Panc1 (cell line): ENCODE results near the gene ZFR2. TPM values are rescaled to one million over a fixed set of nuclear protein-coding genes. Genes with fewer than 3 reads are reported as not detected.

Experiments
- ATAC-seq: fragments of 200-7000 bp; cut with Tn5 transposase; 2 replicates; pipeline ENCODE4 v1.9.1; 2020; ENCODE audit warnings: mild to moderate bottlenecking, moderate library complexity
- BruUV-seq: library from RNA; stranded (reverse); fragments of 400-500 nt; replicated peaks from 2 replicates; lab custom pipeline; 2021; lab: Mats Ljungman, UMichigan
- CTCF ChIA-PET: fragments of 300-600 bp; sonication (Branson Sonifier 250); formaldehyde crosslinking; loops from one replicate; lab custom pipeline; 2022; ENCODE audit warnings: antibody characterized with exemption; lab: Charles Lee
- POLR2A ChIA-PET: fragments of 300-600 bp; sonication (Branson Sonifier 250); formaldehyde crosslinking; loops from one replicate; lab custom pipeline; 2022; ENCODE audit warnings: antibody characterized with exemption; lab: Charles Lee
- DNase-seq: peaks from one replicate; pipeline ENCODE4 v3.0.0-alpha.2; 2010; ENCODE audit warnings: low read depth, low spot score
- H3K27ac ChIP-seq: 2 replicates; pipeline ENCODE4 v1.5.1; 2011; ENCODE audit warnings: mild to moderate bottlenecking, low read length, inconsistent platforms
- H3K27me3 ChIP-seq: fragments of 200-500 bp; sonication (Bioruptor generic); 2 replicates; pipeline ENCODE4 v1.6.0; 2014; ENCODE audit warnings: low read length, inconsistent platforms; ENCODE audit not compliant: control insufficient read depth, insufficient read depth
- H3K36me3 ChIP-seq: fragments of 200-500 bp; sonication (Bioruptor generic); 2 replicates; pipeline ENCODE4 v1.5.1; 2014; ENCODE audit warnings: inconsistent platforms, mild to moderate bottlenecking, low read length, moderate library complexity; ENCODE audit not compliant: control insufficient read depth, insufficient read depth
- H3K4me1 ChIP-seq: 2 replicates; pipeline ENCODE4 v1.5.1; 2011; ENCODE audit warnings: inconsistent platforms, mild to moderate bottlenecking, low read length, moderate library complexity; ENCODE audit not compliant: control insufficient read depth, insufficient read depth
- H3K4me3 ChIP-seq, 2 experiments: 2 replicates each; pipeline ENCODE4 v1.5.1; 2011 to 2012; ENCODE audit warnings: low read depth in 2 of 2, low read length in 2 of 2, mild to moderate bottlenecking in 2 of 2, inconsistent platforms in 1 of 2, moderate library complexity in 1 of 2
- H3K9me3 ChIP-seq: fragments of 200-500 bp; sonication (Bioruptor generic); 2 replicates; pipeline ENCODE4 v1.5.1; 2014; ENCODE audit warnings: low read depth, mild to moderate bottlenecking, inconsistent platforms, low read length, moderate library complexity; ENCODE audit not compliant: control insufficient read depth, insufficient read depth
- POLR2AphosphoS5 ChIP-seq: IDR thresholded peaks from 2 replicates; pipeline ENCODE4 v1.6.1; 2012; ENCODE audit warnings: mild to moderate bottlenecking, low read depth, low read length, moderate library complexity
- REST ChIP-seq, 2 experiments: IDR thresholded peaks; 2 replicates each; pipeline ENCODE4 v1.6.1; 2011 to 2012; ENCODE audit warnings: low read depth in 2 of 2, control low read depth in 1 of 2, low read length in 1 of 2, mild to moderate bottlenecking in 1 of 2, moderate library complexity in 1 of 2; ENCODE audit not compliant: insufficient read depth in 1 of 2
- SIN3A ChIP-seq: IDR thresholded peaks from 2 replicates; pipeline ENCODE4 v1.6.1; 2012; ENCODE audit warnings: low read depth, mild to moderate bottlenecking, low read length, moderate library complexity, borderline replicate concordance; ENCODE audit not compliant: insufficient read depth
- TCF7L2 ChIP-seq: IDR thresholded peaks from 2 replicates; pipeline ENCODE4 v1.6.1; 2011; ENCODE audit warnings: mild to moderate bottlenecking, low read depth, low read length, inconsistent platforms
- in situ Hi-C: cut with HindIII; loops from 2 replicates; pipeline ENCODE4 v1.10.0; 2016; ENCODE audit warnings: low sequenced_read_pairs, low pct_unique_long_range_greater_than_20kb
- intact Hi-C: fragments of 100-400 bp; cut with micrococcal nuclease; formaldehyde crosslinking; loops from one replicate; pipeline ENCODE4 v1.10.0; 2022; ENCODE audit not compliant: unreplicated experiment
- total RNA-seq: library from RNA; stranded (reverse); gene quantifications from one replicate; pipeline ENCODE4 v1.2.1, GENCODE V29; 2021; ENCODE audit not compliant: unreplicated experiment
- TF ChIP-seq, protein P1 (sequence below): fragments of 450-650 bp; IDR thresholded peaks from 2 replicates; pipeline ENCODE4 v1.5.1; 2017; ENCODE audit warnings: mild to moderate bottlenecking

ZFR2 gene
- total RNA-seq, 1 experiment from 2014 or later: 0.74 TPM

DNA sequence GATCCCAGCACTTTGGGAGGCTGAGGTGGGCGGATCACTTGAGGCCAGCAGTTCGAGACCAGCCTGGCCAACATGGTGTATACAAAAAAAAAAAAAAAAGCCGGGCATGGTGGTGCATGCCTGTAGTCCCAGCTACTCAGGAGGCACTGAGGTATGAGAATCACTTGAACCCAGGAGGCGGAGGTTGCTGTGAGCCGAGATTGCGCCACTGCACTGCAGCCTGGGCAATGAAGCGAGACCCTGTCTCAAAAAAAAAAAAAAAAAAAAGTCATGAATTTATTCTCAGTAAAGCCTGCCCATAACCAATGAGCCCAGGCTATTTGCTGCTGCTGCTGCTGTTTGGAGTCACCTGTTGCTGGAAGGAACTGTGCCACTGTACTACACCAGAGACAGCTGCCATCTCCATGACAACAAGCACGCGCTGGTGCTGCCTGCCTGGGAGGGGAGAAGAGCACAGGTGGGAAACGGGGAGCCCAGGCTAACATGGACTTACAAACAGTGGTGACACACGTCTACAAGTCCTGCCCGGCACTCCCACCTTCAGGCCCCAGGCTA, 11.3 kb downstream of the ZFR2 start:
- no TSS peak for BruUV-seq
- ChIA-PET CTCF (no interaction called here), POLR2A (no interaction called here)
- H3K9me3 ChIP-seq: no peaks in the 10 kb centered on the region
- DNase-seq: no peak
- no peaks in the 10 kb centered on the region for H3K4me1 ChIP-seq
- H3K27ac ChIP-seq: no peak overlapping the region
- in situ Hi-C loops (no loop called here), intact Hi-C loops (no loop called here)
- no peaks in the 10 kb centered on the region for H3K36me3 ChIP-seq
- no peak for TF ChIP-seq POLR2AphosphoS5
- TF ChIP-seq TCF7L2: no peak
- H3K27me3 ChIP-seq: no peaks in the 10 kb centered on the region
- no peak overlapping the region for H3K4me3 ChIP-seq
- ATAC-seq: peak; percentile 64; the same call in 1 of the 2 replicates

GRCh38 chr19:3855320-3855719, 13.5 kb downstream of the ZFR2 start:
- TF ChIP-seq POLR2AphosphoS5 (no peak), SIN3A (no peak), REST (IDR thresholded peaks at IDR 0.05; ENCODE audit: insufficient read depth in 1 of 2, low read depth in 2 of 2, low read length in 1 of 2) (no peak), TCF7L2 (no peak)
- TF ChIP-seq, protein P1, sequence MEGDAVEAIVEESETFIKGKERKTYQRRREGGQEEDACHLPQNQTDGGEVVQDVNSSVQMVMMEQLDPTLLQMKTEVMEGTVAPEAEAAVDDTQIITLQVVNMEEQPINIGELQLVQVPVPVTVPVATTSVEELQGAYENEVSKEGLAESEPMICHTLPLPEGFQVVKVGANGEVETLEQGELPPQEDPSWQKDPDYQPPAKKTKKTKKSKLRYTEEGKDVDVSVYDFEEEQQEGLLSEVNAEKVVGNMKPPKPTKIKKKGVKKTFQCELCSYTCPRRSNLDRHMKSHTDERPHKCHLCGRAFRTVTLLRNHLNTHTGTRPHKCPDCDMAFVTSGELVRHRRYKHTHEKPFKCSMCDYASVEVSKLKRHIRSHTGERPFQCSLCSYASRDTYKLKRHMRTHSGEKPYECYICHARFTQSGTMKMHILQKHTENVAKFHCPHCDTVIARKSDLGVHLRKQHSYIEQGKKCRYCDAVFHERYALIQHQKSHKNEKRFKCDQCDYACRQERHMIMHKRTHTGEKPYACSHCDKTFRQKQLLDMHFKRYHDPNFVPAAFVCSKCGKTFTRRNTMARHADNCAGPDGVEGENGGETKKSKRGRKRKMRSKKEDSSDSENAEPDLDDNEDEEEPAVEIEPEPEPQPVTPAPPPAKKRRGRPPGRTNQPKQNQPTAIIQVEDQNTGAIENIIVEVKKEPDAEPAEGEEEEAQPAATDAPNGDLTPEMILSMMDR: no peak
- no peaks in the 10 kb centered on the region for H3K4me1 ChIP-seq
- ChIA-PET POLR2A (no interaction called here), CTCF (interaction anchor here (0.6 kb wide), 1 partner anchor 377 kb away, joined by 4 read pairs; no protein-coding TSS in a partner anchor)
- H3K27me3 ChIP-seq: no peaks in the 10 kb centered on the region
- peak overlapping the region; percentile 34 to 44 for H3K4me3 ChIP-seq
- peaks cover 4% of the 10 kb centered on the region; the same call in 1 of the 2 replicates for H3K9me3 ChIP-seq
- ATAC-seq (peak; percentile 76), DNase-seq (peak; percentile 8)
- in situ Hi-C loops: no loop called here
- intact Hi-C loops: no loop called here
- no peak overlapping the region for H3K27ac ChIP-seq
- no TSS peak for BruUV-seq
- no peaks in the 10 kb centered on the region for H3K36me3 ChIP-seq

- intact Hi-C loops: no loop called here
- no peak overlapping the region for H3K27ac ChIP-seq
- H3K4me3 ChIP-seq: no peak overlapping the region
- no TSS peak for BruUV-seq
- DNase-seq (no peak), ATAC-seq (peak; percentile 33; the same call in 1 of the 2 replicates)
- peaks cover 4% of the 10 kb centered on the region; the same call in 1 of the 2 replicates for H3K9me3 ChIP-seq
- H3K27me3 ChIP-seq: no peaks in the 10 kb centered on the region
- no peaks in the 10 kb centered on the region for H3K36me3 ChIP-seq
- ChIA-PET POLR2A (no interaction called here), CTCF (interaction anchor here (0.6 kb wide), 1 partner anchor 1216 kb away, joined by 6 read pairs; no protein-coding TSS in a partner anchor)
- TF ChIP-seq TCF7L2 (no peak), SIN3A (no peak), POLR2AphosphoS5 (no peak), REST (IDR thresholded peaks at IDR 0.05; ENCODE audit: insufficient read depth in 1 of 2, low read depth in 2 of 2, low read length in 1 of 2) (no peak)
- TF ChIP-seq, protein P1: no peak
- in situ Hi-C loops: no loop called here
- no peaks in the 10 kb centered on the region for H3K4me1 ChIP-seq
Observed at GRCh38 chr19:3852614-3853254, 16.1 kb downstream of the ZFR2 start.
